H1 (cell line): ENCODE measurements around the gene NR1H3. TPM values are rescaled to one million over a fixed set of nuclear protein-coding genes. Genes with fewer than 3 reads are reported as not detected.

ENCODE experiments used
- POLR2A ChIP-seq, 2 experiments: IDR thresholded peaks; 1 replicate in 1 of 2; 2 replicates in 1 of 2; pipeline ENCODE4 v1.6.1; 2011; ENCODE audit warnings: low read depth in 2 of 2, low read length in 2 of 2, mild to moderate bottlenecking in 2 of 2; ENCODE audit errors: control extremely low read depth in 1 of 2
- TEAD4 ChIP-seq: IDR thresholded peaks from 2 replicates; pipeline ENCODE4 v1.6.1; 2012; ENCODE audit warnings: low read depth, low read length, inconsistent platforms, mixed read lengths
- ZNF274 ChIP-seq: IDR thresholded peaks from 2 replicates; pipeline ENCODE4 v1.7.0; 2012; ENCODE audit warnings: low read length, borderline replicate concordance; ENCODE audit errors: extremely low read depth
- polyA plus RNA-seq, 7 experiments: library from polyadenylated mRNA; depleted of rRNA in 3 of 7; stranded (reverse) in 5 of 7; unstranded in 2 of 7; fragments of >200 nt in 5 of 7; fragments of 200-250 nt in 2 of 7; gene quantifications; 1 replicate in 5 of 7; 2 replicates in 1 of 7; 4 replicates in 1 of 7; pipeline versions ENCODE4 v1.2.1 to v1.2.3, GENCODE V29; 2011 to 2013; ENCODE audit warnings: missing spikeins in 2 of 7, mixed read lengths in 2 of 7
- total RNA-seq: library from RNA; stranded (reverse); fragmentation: NEBNext Ultra II Directional; extraction: Animal tissue kit (Norgen Biotek cat#: 25700); gene quantifications from 2 replicates; pipeline ENCODE4 v1.2.1, GENCODE V29; 2021

The NR1H3 gene
- total and polyA plus RNA-seq, 2 of the 8 experiments (the other 6 are each of a cell fraction or from before 2014, with no cell fraction given): 19.9 to 42.1 TPM

GRCh38 chr11:47276923-47277322, 19.1 kb downstream of the NR1H3 start (continued):
- TF ChIP-seq POLR2A (IDR thresholded peaks at IDR 0.05; ENCODE audit: control extremely low read depth in 1 of 2, low read depth in 2 of 2, low read length in 2 of 2) (no peak), ZNF274 (no peak), TEAD4 (no peak)
